HepG2 (cell line): Measurements from ENCODE around the gene RAD51. TPM values are rescaled to one million over a fixed set of nuclear protein-coding genes. Genes with fewer than 3 reads are reported as not detected.

Experiments
- BORCS8-MEF2B ChIP-seq: sonication (generic); formaldehyde crosslinking; IDR thresholded peaks from 2 replicates; pipeline ENCODE4 v1.8.0; 2022; ENCODE audit warnings: mild to moderate bottlenecking, missing genetic modification reagents
- CENPT ChIP-seq: sonication (generic); formaldehyde crosslinking; IDR thresholded peaks from 2 replicates; pipeline ENCODE4 v1.8.0; 2022; ENCODE audit warnings: low read depth, mild to moderate bottlenecking, moderate library complexity, missing genetic modification reagents
- FOXK2 ChIP-seq: fragments of 450-650 bp; IDR thresholded peaks from 2 replicates; pipeline ENCODE4 v1.6.1; 2016
- IRF2 ChIP-seq: IDR thresholded peaks from 2 replicates; pipeline ENCODE4 v1.6.1; 2018; ENCODE audit warnings: missing genetic modification reagents, missing compliant biosample characterization
- TCF7 ChIP-seq: sonication (generic); IDR thresholded peaks from 2 replicates; pipeline ENCODE4 v1.6.1; 2016; ENCODE audit warnings: antibody characterized with exemption, low read depth
- polyA plus RNA-seq, 8 experiments: library from polyadenylated mRNA; depleted of rRNA in 3 of 8; stranded (reverse) in 7 of 8; unstranded in 1 of 8; fragments of >200 nt; fragmentation: Illumina TruSeq in 4 of 8; extraction: Trizol in 4 of 8; gene quantifications; 2 replicates each; pipeline versions ENCODE4 v1.2.1 to v1.2.3, GENCODE V29; 2011 to 2016; ENCODE audit warnings: low read depth in 4 of 8, missing spikeins in 1 of 8, mixed read lengths in 1 of 8; ENCODE audit not compliant: insufficient read depth in 1 of 8
- total RNA-seq, 5 experiments: library from RNA; depleted of rRNA; stranded (reverse); fragments of >200 nt; fragmentation: Illumina TruSeq; extraction: Trizol; gene quantifications; 2 replicates each; pipeline ENCODE4 v1.2.3, GENCODE V29; 2016; ENCODE audit warnings: low read depth in 1 of 5
- TF ChIP-seq, protein P1 (sequence below): sonication (generic); formaldehyde crosslinking; IDR thresholded peaks from 2 replicates; pipeline ENCODE4 v1.5.1; 2020; ENCODE audit warnings: mild to moderate bottlenecking, missing genetic modification reagents, moderate library complexity
- TF ChIP-seq, protein P2 (sequence below): sonication (generic); formaldehyde crosslinking; IDR thresholded peaks from 2 replicates; pipeline ENCODE4 v1.8.1; 2023; ENCODE audit warnings: mild to moderate bottlenecking, moderate library complexity, missing genetic modification reagents
- TF ChIP-seq, protein P3 (sequence below): sonication (generic); formaldehyde crosslinking; IDR thresholded peaks from 2 replicates; pipeline ENCODE4 v1.4.0; 2020; ENCODE audit warnings: mild to moderate bottlenecking, missing genetic modification reagents
- TF ChIP-seq, protein P4 (sequence below): sonication (generic); formaldehyde crosslinking; IDR thresholded peaks from 2 replicates; pipeline ENCODE4 v1.4.0; 2020; ENCODE audit warnings: mild to moderate bottlenecking, missing genetic modification reagents
- TF ChIP-seq, protein P5 (sequence below): sonication (generic); formaldehyde crosslinking; IDR thresholded peaks from 2 replicates; pipeline ENCODE4 v1.8.0; 2022; ENCODE audit warnings: mild to moderate bottlenecking, missing genetic modification reagents, moderate library complexity

The RAD51 gene
- total and polyA plus RNA-seq, 2 of the 13 experiments (the other 11 are each of a cell fraction or from before 2014, with no cell fraction given), result 8.5 to 12.8 TPM

DNA sequence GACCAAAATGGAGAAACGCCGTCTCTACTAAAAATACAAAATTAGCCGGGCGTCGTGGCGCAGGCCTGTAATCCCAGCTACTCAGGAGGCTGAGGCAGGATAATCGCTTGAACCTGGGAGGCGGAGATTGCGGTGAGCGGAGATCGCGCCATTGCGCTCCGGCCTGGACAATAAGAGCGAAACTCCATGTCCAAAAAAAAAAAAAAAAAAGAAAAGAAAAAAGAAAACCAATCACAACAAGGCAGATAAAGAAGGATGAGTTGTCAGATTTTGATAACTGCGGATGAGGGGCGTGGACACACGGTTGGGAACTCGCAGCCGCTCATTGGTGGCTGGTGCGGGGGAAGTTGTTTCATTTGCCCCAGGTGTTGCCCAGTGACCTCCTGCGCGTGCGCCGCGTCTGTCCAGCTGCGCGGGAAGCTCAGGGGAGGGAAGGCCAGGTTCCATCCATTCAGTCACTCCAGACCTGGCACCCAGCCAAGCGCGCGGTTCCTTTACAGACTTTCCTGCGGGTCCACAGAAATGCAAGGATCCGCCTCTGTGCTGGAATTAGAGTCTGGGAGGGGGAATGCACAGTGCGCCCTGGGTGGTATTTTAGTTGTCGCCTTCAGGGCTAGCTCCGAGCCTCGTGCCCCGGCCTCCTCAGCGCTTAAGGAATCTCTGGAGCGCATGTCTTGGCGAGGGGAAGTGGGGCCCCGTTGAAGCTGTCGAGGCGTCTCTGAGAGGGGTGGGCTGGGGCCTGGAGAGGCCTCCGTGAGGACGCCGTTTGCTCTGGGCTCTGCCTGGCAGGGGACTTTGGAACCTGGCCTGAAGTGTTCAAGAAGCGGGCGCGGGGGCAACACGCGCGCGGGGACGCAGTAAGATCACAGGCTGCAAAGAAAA lies 68.2 kb downstream of the RAD51 start (continued):
- TF ChIP-seq, protein P1, sequence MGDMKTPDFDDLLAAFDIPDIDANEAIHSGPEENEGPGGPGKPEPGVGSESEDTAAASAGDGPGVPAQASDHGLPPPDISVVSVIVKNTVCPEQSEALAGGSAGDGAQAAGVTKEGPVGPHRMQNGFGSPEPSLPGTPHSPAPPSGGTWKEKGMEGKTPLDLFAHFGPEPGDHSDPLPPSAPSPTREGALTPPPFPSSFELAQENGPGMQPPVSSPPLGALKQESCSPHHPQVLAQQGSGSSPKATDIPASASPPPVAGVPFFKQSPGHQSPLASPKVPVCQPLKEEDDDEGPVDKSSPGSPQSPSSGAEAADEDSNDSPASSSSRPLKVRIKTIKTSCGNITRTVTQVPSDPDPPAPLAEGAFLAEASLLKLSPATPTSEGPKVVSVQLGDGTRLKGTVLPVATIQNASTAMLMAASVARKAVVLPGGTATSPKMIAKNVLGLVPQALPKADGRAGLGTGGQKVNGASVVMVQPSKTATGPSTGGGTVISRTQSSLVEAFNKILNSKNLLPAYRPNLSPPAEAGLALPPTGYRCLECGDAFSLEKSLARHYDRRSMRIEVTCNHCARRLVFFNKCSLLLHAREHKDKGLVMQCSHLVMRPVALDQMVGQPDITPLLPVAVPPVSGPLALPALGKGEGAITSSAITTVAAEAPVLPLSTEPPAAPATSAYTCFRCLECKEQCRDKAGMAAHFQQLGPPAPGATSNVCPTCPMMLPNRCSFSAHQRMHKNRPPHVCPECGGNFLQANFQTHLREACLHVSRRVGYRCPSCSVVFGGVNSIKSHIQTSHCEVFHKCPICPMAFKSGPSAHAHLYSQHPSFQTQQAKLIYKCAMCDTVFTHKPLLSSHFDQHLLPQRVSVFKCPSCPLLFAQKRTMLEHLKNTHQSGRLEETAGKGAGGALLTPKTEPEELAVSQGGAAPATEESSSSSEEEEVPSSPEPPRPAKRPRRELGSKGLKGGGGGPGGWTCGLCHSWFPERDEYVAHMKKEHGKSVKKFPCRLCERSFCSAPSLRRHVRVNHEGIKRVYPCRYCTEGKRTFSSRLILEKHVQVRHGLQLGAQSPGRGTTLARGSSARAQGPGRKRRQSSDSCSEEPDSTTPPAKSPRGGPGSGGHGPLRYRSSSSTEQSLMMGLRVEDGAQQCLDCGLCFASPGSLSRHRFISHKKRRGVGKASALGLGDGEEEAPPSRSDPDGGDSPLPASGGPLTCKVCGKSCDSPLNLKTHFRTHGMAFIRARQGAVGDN (CRISPR knock-in tag), result peak; percentile 94
- TF ChIP-seq, protein P2, sequence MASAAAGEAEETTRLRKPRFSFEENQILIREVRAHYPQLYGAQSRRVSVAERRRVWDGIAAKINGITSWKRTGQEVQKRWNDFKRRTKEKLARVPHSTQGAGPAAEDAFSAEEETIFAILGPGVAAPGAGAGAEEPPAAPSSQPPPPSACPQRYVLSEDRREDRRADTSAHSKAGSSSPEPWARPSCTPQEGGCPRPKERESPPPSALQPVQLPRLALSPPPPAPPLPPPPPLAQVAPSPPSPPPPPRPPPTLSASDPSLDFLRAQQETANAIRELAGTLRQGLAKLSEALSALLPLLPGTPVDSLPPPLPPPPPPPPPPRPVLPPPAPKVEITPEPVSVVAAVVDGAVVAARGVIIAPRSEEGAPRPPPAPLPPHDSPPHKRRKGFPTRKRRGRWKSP (CRISPR knock-in tag), result 0 out of 2 replicates have a peak, but pooled peaks have one; percentile 8
- TF ChIP-seq BORCS8-MEF2B (CRISPR knock-in tag), result peak; percentile 88
- TF ChIP-seq, protein P3, sequence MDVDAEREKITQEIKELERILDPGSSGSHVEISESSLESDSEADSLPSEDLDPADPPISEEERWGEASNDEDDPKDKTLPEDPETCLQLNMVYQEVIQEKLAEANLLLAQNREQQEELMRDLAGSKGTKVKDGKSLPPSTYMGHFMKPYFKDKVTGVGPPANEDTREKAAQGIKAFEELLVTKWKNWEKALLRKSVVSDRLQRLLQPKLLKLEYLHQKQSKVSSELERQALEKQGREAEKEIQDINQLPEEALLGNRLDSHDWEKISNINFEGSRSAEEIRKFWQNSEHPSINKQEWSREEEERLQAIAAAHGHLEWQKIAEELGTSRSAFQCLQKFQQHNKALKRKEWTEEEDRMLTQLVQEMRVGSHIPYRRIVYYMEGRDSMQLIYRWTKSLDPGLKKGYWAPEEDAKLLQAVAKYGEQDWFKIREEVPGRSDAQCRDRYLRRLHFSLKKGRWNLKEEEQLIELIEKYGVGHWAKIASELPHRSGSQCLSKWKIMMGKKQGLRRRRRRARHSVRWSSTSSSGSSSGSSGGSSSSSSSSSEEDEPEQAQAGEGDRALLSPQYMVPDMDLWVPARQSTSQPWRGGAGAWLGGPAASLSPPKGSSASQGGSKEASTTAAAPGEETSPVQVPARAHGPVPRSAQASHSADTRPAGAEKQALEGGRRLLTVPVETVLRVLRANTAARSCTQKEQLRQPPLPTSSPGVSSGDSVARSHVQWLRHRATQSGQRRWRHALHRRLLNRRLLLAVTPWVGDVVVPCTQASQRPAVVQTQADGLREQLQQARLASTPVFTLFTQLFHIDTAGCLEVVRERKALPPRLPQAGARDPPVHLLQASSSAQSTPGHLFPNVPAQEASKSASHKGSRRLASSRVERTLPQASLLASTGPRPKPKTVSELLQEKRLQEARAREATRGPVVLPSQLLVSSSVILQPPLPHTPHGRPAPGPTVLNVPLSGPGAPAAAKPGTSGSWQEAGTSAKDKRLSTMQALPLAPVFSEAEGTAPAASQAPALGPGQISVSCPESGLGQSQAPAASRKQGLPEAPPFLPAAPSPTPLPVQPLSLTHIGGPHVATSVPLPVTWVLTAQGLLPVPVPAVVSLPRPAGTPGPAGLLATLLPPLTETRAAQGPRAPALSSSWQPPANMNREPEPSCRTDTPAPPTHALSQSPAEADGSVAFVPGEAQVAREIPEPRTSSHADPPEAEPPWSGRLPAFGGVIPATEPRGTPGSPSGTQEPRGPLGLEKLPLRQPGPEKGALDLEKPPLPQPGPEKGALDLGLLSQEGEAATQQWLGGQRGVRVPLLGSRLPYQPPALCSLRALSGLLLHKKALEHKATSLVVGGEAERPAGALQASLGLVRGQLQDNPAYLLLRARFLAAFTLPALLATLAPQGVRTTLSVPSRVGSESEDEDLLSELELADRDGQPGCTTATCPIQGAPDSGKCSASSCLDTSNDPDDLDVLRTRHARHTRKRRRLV (CRISPR knock-in tag), result 0 out of 2 replicates have a peak, but pooled peaks have one; percentile 66
- no peak for TF ChIP-seq IRF2 (CRISPR knock-in tag)
- no peak for TF ChIP-seq TCF7
- 0 out of 2 replicates have a peak, but pooled peaks have one; percentile 8 for TF ChIP-seq FOXK2
- no peak for TF ChIP-seq CENPT (CRISPR knock-in tag)
- TF ChIP-seq, protein P4, sequence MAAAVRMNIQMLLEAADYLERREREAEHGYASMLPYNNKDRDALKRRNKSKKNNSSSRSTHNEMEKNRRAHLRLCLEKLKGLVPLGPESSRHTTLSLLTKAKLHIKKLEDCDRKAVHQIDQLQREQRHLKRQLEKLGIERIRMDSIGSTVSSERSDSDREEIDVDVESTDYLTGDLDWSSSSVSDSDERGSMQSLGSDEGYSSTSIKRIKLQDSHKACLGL, result peak; percentile 32; the same call in 1 of the 2 replicates
- TF ChIP-seq, protein P5, sequence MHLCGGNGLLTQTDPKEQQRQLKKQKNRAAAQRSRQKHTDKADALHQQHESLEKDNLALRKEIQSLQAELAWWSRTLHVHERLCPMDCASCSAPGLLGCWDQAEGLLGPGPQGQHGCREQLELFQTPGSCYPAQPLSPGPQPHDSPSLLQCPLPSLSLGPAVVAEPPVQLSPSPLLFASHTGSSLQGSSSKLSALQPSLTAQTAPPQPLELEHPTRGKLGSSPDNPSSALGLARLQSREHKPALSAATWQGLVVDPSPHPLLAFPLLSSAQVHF (CRISPR knock-in tag), result peak; percentile 90
